Measurements from ENCODE around the gene VPS11. TPM values are rescaled to one million over a fixed set of nuclear protein-coding genes. Genes with fewer than 3 reads are reported as not detected.

The VPS11 gene
- polyA plus RNA-seq, 3 donors = 28.6 to 56.6 (median 43.3) TPM

GRCh38 chr11:119118946-119119345 is 51.3 kb downstream of the VPS11 start:
- Mint-ChIP-seq H3K4me1 (peaks cover 54% of the 10 kb centered on the region), H3K4me3 (no peak overlapping the region), H3K27ac (no peak overlapping the region), H3K27me3 (ENCODE audit: low read depth in 3 of 3) (peaks cover 0 to 5% (median 0%) of the 10 kb centered on the region in 3 donors), H3K9me3 (no peaks in the 10 kb centered on the region), H3K36me3 (peaks cover 24 to 44% of the 10 kb centered on the region in 2 donors)
- peaks cover 51 to 62% of the 10 kb centered on the region in 2 donors for H3K4me1 ChIP-seq (ENCODE audit: control insufficient read depth in 1 of 2, insufficient read depth in 2 of 2, low read length in 2 of 2)
- no peaks in the 10 kb centered on the region for H3K9me3 ChIP-seq (replicated peaks in 1 of 2; ENCODE audit: control insufficient read depth in 1 of 2, insufficient read depth in 1 of 2, low read length in 2 of 2)
- peaks cover 17% of the 10 kb centered on the region for H4K20me1 ChIP-seq (ENCODE audit: insufficient read depth, low read length)
- H3K4me3 ChIP-seq (replicated peaks in 1 of 3; ENCODE audit: low read depth in 2 of 3, low read length in 3 of 3) = no peak overlapping the region
- no peaks in the 10 kb centered on the region for H3K27me3 ChIP-seq (ENCODE audit: control insufficient read depth in 2 of 2, insufficient read depth in 2 of 2, low read length in 2 of 2)
- H3K9ac ChIP-seq (ENCODE audit: insufficient read depth, low read length, poor library complexity, severe bottlenecking) = no peak overlapping the region
- intact Hi-C loops (cut with micrococcal nuclease) = no loop called here
- no peak for DNase-seq
- peaks cover 13 to 36% of the 10 kb centered on the region in 2 donors for H3K36me3 ChIP-seq (replicated peaks in 1 of 2; ENCODE audit: control insufficient read depth in 1 of 2, insufficient read depth in 2 of 2, low read length in 2 of 2)
- H2AFZ ChIP-seq (ENCODE audit: insufficient read depth, low read depth, low read length, poor library complexity, severe bottlenecking) = no peak overlapping the region
- peaks cover 30% of the 10 kb centered on the region for H3K79me2 ChIP-seq (ENCODE audit: insufficient read depth, low read length)
- no peak overlapping the region for H3K4me2 ChIP-seq (replicated peaks; ENCODE audit: extremely low read depth, low read length, poor library complexity, severe bottlenecking)
- no peak overlapping the region for H3K27ac ChIP-seq (ENCODE audit: low read depth in 1 of 2, low read length in 2 of 2)
- no CpG with 5 or more reads among the region's 1 CpG for WGBS (ENCODE audit: insufficient coverage)
- no peak for TF ChIP-seq CTCF (IDR thresholded peaks at IDR 0.05)

- Mint-ChIP-seq H3K36me3 (peaks cover 22 to 41% of the 10 kb centered on the region in 2 donors), H3K4me1 (peaks cover 39% of the 10 kb centered on the region), H3K27me3 (ENCODE audit: low read depth in 3 of 3) (peaks cover 0 to 5% (median 0%) of the 10 kb centered on the region in 3 donors), H3K4me3 (peak overlapping the region; percentile 84 to 90), H3K9me3 (no peaks in the 10 kb centered on the region), H3K27ac (peak overlapping the region; percentile 41 to 88 (median 83))
- H3K9me3 ChIP-seq (replicated peaks in 1 of 2; ENCODE audit: control insufficient read depth in 1 of 2, insufficient read depth in 1 of 2, low read length in 2 of 2) = no peaks in the 10 kb centered on the region
- peaks cover 11 to 41% of the 10 kb centered on the region in 2 donors for H3K36me3 ChIP-seq (replicated peaks in 1 of 2; ENCODE audit: control insufficient read depth in 1 of 2, insufficient read depth in 2 of 2, low read length in 2 of 2)
- H3K27me3 ChIP-seq (ENCODE audit: control insufficient read depth in 2 of 2, insufficient read depth in 2 of 2, low read length in 2 of 2) = no peaks in the 10 kb centered on the region
- peak overlapping the region; percentile 32 to 97 (median 97) for H3K4me3 ChIP-seq (replicated peaks in 1 of 3; ENCODE audit: low read depth in 2 of 3, low read length in 3 of 3)
- peak overlapping the region; percentile 88 for H2AFZ ChIP-seq (ENCODE audit: insufficient read depth, low read depth, low read length, poor library complexity, severe bottlenecking)
- peak overlapping the region in 1 of 2 donors; percentile 69 for H3K27ac ChIP-seq (ENCODE audit: low read depth in 1 of 2, low read length in 2 of 2)
- peak overlapping the region; percentile 94 for H3K4me2 ChIP-seq (replicated peaks; ENCODE audit: extremely low read depth, low read length, poor library complexity, severe bottlenecking)
- peaks cover 35% of the 10 kb centered on the region for H3K79me2 ChIP-seq (ENCODE audit: insufficient read depth, low read length)
- H4K20me1 ChIP-seq (ENCODE audit: insufficient read depth, low read length) = peaks cover 17% of the 10 kb centered on the region
- H3K4me1 ChIP-seq (ENCODE audit: control insufficient read depth in 1 of 2, insufficient read depth in 2 of 2, low read length in 2 of 2) = peaks cover 35 to 45% of the 10 kb centered on the region in 2 donors
- WGBS (ENCODE audit: insufficient coverage) = 69% methylated on average over 5 of the region's 5 CpGs
- H3K9ac ChIP-seq (ENCODE audit: insufficient read depth, low read length, poor library complexity, severe bottlenecking) = peak overlapping the region; percentile 73
- no peak for TF ChIP-seq CTCF (IDR thresholded peaks at IDR 0.05)
- intact Hi-C loops (cut with micrococcal nuclease) = loop anchor here in 1 of 2 donors (2.0 to 5.0 kb wide), 2 partner anchors 14 to 33 kb away; partner anchors contain the start of gene C2CD2L
- no peak for DNase-seq
Measured at GRCh38 chr11:119120639-119121007, 53.0 kb downstream of the VPS11 start.

All from CD14-positive monocyte (primary cell).